Omental fat pad (tissue), 4 donors: ENCODE measurements around the gene LHFPL2. TPM values are rescaled to one million over a fixed set of nuclear protein-coding genes. Genes with fewer than 3 reads are reported as not detected.
"Not testable (repeated sequence)": the region's sequence is repeated elsewhere in the genome, so short reads cannot be mapped to it uniquely, and the experiment has no call there.

ENCODE experiments used
- ATAC-seq: fragments of 150-250 bp; one replicate; pipeline ENCODE4 v1.9.1; 2016; ENCODE audit warnings: mild to moderate bottlenecking, moderate library complexity; ENCODE audit not compliant: low FRiP score
- DNase-seq: peaks from one replicate; pipeline ENCODE4 v3.0.0-alpha.2; 2019; ENCODE audit warnings: low spot score
- CTCF ChIP-seq, 3 donors: fragments of 450-650 bp; IDR thresholded peaks; one replicate each; pipeline ENCODE4 v1.5.1; 2016 to 2017; ENCODE audit warnings: antibody characterized with exemption in 3 of 3, mild to moderate bottlenecking in 3 of 3, moderate library complexity in 2 of 3
- total RNA-seq, 4 donors: library from RNA; depleted of rRNA; stranded (reverse); fragments of >200 nt; gene quantifications; one replicate each; pipeline ENCODE4 v1.1.0, GENCODE V29; 2016

Gene LHFPL2
- total RNA-seq, 4 donors from 2014 or later, result 37.1 to 146 (median 45.9) TPM

- TF ChIP-seq CTCF (IDR thresholded peaks at IDR 0.05), result no peak
- ATAC-seq (no peak), DNase-seq (no peak)
These were observed 41.1 kb upstream of the LHFPL2 start for GRCh38 chr5:78689540-78690252.

- ATAC-seq, DNase-seq: not testable (repeated sequence)
These were observed 38.9 kb upstream of the LHFPL2 start for GRCh38 chr5:78687514-78687913.

- DNase-seq, ATAC-seq: not testable (repeated sequence)
These were observed 35.3 kb upstream of the LHFPL2 start for GRCh38 chr5:78683905-78684304.

- DNase-seq, result no peak
- TF ChIP-seq CTCF (IDR thresholded peaks at IDR 0.05), result no peak
- ATAC-seq, result no peak
These were observed 31.3 kb upstream of the LHFPL2 start for GRCh38 chr5:78679905-78680304.

- no peak for TF ChIP-seq CTCF (IDR thresholded peaks at IDR 0.05)
- ATAC-seq, result peak; percentile 86
- DNase-seq, result no peak
These were observed 29.5 kb upstream of the LHFPL2 start for GRCh38 chr5:78677777-78678668.

- TF ChIP-seq CTCF (IDR thresholded peaks at IDR 0.05), result no peak
- DNase-seq, result no peak
- no peak for ATAC-seq
These were observed 27.6 kb upstream of the LHFPL2 start for GRCh38 chr5:78675956-78676730.

- ATAC-seq, DNase-seq: not testable (repeated sequence)
These were observed 25.3 kb upstream of the LHFPL2 start for GRCh38 chr5:78673827-78674226.

- DNase-seq (no peak), ATAC-seq (no peak)
- TF ChIP-seq CTCF (IDR thresholded peaks at IDR 0.05), result no peak
These were observed 23.6 kb upstream of the LHFPL2 start for GRCh38 chr5:78672154-78672553.
